GM19099 (cell line): ENCODE measurements around the gene FAM204A.
A peak's percentile ranks its signal among the peaks of the same experiment; 100 is the strongest.

Experiments used
- POLR2A ChIP-seq: IDR thresholded peaks from 3 replicates; pipeline ENCODE4 v1.6.1; 2011; ENCODE audit warnings: low read depth; ENCODE audit not compliant: insufficient read length; ENCODE audit errors: extremely low read depth

The FAM204A gene

GRCh38 chr10:118341791-118342637, at the start of gene FAM204A:
Gene FAM204A (minus strand): TSS chr10:118342324. CDS start chr10:118336415, 5,909 bp downstream.
- TF ChIP-seq POLR2A, result peak; percentile 84

DNA sequence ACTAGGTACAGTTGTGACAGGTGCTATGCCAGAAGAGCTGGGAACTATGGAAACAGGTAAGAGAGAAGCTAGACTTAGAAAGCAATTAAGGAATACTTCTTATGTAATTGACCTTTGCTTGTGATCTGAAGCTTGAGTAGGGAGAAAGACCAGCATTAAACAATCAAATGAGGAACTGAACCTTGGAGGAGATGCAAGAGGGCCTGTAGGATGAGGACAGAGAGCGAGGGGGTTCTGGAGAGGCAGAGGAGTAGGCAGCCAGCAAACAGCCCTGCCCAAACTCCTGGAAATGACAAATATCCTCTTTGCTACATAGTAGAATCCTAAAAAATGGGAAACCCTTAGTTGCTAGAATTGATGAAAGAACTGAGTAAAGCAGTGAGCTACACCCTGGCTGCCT, 41.6 kb upstream of the FAM204A start:
- TF ChIP-seq POLR2A, result no peak

- no peak for TF ChIP-seq POLR2A
These were observed 41.1 kb upstream of the FAM204A start for GRCh38 chr10:118383063-118383689.

DNA sequence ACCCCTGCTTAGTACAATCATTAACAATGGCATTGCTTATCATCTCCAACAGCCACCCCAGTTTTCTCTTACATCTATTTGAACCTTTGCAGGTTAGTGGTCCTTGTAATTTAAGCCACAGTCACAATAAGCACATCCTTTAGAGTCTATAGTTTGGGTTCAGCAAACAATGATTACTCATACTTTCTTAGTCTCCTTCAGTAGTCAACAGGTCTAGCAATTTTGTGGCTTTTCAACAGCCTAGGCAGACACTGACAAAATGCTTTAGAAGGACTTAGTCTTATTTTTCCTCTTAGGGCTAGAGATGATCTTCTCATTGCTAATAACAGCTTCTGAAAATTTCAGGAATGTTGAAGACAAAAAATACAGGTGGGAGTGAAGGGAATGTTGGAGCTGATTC, 32.3 kb upstream of the FAM204A start:
- TF ChIP-seq POLR2A, result no peak

DNA sequence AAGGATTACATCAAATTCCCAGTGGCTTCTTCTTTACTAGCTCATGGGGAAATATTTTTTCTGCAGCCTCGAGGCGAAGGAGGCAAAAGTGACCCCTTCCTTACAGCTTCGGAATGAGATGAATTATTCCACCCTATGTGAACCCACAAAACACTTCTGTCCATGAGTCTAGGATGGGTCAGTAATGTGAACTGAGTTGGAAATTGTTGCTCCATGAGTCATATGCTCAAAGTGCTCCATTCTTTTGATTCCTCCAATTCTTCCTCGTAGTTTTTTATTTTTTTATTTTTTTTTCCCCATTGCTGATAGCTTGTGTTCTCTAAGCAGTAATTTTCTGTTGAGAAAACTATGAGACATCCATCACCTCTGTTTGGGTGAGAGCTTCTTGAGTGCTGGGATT, 31.7 kb upstream of the FAM204A start:
- no peak for TF ChIP-seq POLR2A

DNA sequence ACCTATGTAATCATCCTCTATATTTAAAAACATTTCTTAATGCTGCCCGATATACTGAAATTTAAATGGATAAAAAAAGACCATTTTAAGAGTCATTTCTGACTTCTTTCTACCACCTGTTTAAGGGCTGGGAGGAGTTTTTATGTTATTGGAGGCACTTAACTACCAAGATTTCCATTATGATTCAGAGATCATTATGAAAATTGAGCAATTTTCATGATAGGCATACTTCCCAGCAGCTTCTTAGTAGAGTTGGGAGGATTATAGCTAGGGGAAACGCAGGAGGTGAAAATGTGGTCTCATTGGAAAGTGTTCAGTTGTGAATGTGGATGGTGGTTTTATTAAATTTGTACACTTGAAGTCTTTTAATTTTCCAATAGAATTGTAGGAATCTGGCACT, 28.4 kb upstream of the FAM204A start:
- no peak for TF ChIP-seq POLR2A

DNA sequence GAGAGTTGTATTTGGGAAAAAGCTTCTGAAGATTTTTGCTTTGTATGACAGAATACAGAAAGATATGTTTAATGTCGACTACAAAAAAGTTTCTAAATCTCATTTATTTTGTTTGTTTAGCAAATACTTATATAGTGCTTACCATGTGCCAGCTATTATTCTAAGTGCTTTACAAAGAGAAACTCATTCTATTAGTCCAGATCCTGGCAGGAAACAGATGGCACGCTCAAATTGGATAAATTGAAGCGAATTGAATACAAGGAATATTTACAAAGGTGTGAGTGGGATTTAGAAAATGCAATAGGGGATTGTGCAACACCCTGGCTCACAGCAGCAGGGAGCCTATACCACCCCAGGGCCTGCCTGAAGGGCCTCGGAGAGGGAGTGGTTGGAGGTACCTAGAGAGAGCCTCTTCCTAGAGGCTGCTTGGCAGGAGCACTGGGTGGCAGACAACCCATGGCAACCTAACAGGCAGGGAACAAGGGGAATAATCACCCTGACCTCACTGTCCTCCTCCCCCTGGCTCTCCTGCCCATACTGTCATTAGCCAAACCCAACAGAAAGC, 27.6 kb upstream of the FAM204A start:
- TF ChIP-seq POLR2A, result no peak

GRCh38 chr10:118365702-118366101, 23.6 kb upstream of the FAM204A start:
- TF ChIP-seq POLR2A, result no peak

DNA sequence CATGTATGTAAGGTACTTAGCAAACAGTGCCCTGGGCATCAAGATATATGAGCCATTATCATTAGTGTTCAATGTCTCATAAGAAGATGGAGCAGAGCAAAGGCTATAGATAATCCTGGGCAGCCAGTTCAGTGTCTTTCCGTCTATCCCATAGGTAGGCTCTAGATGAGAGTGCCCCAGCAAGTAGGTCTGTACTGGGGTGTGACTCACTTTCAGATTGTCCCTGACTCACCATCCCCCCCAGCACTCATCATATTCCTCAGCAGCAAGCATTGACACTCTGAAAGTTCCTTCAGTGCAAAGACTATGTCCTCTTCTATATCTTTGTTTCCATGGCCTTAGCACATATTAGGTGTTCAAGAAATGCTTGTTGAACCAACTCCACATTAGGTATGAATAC, 20.0 kb upstream of the FAM204A start:
- no peak for TF ChIP-seq POLR2A

GRCh38 chr10:118358327-118358726, 16.2 kb upstream of the FAM204A start:
- no peak for TF ChIP-seq POLR2A

DNA sequence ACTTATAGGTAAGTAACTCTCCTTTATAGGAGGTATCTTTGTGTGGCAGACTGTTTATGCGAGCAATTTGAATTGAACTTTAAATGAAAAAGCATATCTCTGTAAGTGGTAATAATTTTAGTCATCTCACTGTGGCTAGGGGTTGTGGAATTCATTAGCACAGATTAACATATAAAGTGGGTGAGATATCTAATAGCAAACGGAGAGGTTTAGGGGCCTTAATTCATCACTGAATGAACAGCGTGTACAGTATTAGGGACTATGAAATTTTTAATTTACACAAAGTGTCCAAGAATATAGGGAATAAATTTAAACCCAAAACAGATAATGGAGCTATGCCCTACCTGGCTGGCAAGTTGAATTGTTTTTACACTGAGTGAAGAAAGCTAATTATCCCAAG, 15.7 kb upstream of the FAM204A start:
- TF ChIP-seq POLR2A, result no peak

GRCh38 chr10:118356628-118357027, 14.5 kb upstream of the FAM204A start:
- TF ChIP-seq POLR2A, result no peak

- TF ChIP-seq POLR2A, result no peak
These were observed 13.1 kb upstream of the FAM204A start for GRCh38 chr10:118355234-118355633.

DNA sequence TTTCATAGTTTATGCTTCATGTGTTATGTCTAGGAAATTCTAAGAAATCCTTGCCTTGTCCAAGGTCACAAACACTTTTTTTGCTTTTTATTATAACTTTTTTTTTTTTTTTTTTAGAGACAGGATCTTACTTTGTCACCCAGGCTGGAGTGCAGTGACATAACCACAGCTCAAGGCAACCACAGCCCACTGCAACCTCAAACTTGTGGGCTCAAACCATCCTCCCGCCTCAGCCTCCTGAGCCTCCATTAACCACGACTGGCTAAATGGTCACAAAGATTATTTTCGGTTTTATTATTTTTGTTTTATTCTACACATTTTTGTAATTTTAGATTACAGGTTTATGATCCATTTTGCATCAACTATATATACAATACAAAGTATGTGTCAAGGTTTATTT, 7.1 kb upstream of the FAM204A start:
- TF ChIP-seq POLR2A, result no peak

GRCh38 chr10:118343549-118343948, 1.4 kb upstream of the FAM204A start:
- no peak for TF ChIP-seq POLR2A

DNA sequence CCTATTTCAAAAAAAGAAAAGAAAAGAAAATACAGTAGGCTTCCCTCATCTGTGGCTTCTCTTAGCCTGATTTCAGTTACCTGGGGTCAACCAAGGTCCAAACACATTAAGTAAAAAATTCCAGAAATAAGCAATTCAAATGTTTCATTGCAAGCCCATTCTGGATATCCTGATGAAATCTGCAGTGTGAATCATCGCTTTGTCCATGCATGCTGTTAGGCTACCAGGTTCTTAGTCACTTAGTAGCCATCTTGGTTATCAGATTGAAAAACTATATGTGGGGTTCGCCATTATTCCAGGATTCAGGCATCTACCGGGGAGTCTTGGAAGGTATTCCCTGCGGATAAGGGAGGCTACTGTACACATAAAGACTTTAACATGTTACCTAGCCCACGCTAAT, 991 bp upstream of the FAM204A start:
- TF ChIP-seq POLR2A, result no peak
